ENCODE data around the gene DCDC2C.

- TF ChIP-seq CTCF (conservative IDR thresholded peaks at IDR 0.05; ENCODE audit: low read depth, low read length) (no peak), EZH2 (IDR thresholded peaks at IDR 0.05; ENCODE audit: borderline replicate concordance, low read depth, low read length, poor library complexity, severe bottlenecking) (no peak)
Measured at GRCh38 chr2:3682811-3683210, 20.6 kb upstream of the DCDC2C start.

Measured in A673 (cell line).